H1 (cell line): ENCODE data around the gene S100A4. TPM values are rescaled to one million over a fixed set of nuclear protein-coding genes. Genes with fewer than 3 reads are reported as not detected.
"Not testable (repeated sequence)": the region's sequence is repeated elsewhere in the genome, so short reads cannot be mapped to it uniquely, and the experiment has no call there.

Source experiments
- CTCF ChIA-PET: fragments of 300-600 bp; sonication (Branson Sonifier 250); formaldehyde crosslinking; loops from one replicate; lab custom pipeline; 2021; ENCODE audit not compliant: partially characterized antibody; lab: Charles Lee
- POLR2A ChIA-PET: fragments of 300-600 bp; sonication (Branson Sonifier 250); formaldehyde crosslinking; loops from one replicate; lab custom pipeline; 2021; ENCODE audit warnings: inconsistent platforms; ENCODE audit not compliant: partially characterized antibody; lab: Charles Lee
- DNase-seq, 2 experiments: peaks; one replicate each; pipeline versions ENCODE4 v3.0.0 to v3.0.0-alpha.2; 2010 to 2022; ENCODE audit warnings: low spot score in 2 of 2, low read depth in 1 of 2, mixed read lengths in 1 of 2
- FAIRE-seq: peaks from 2 replicates; lab custom pipeline; 2011; peaks lifted over from hg19 to GRCh38; lab: Jason Lieb, UNC
- H2AFZ ChIP-seq: 2 replicates; pipeline ENCODE4 v1.8.1; 2012; ENCODE audit warnings: low read length, inconsistent platforms
- H2AK5ac ChIP-seq: 2 replicates; pipeline ENCODE4 v1.6.1; 2013; ENCODE audit warnings: low read depth, low read length
- H2BK120ac ChIP-seq: replicated peaks from 2 replicates; pipeline ENCODE3; 2013; ENCODE audit warnings: low read depth, low read length, inconsistent platforms
- H2BK12ac ChIP-seq: 2 replicates; pipeline ENCODE4 v1.6.1; 2013; ENCODE audit warnings: low read depth, low read length
- H2BK15ac ChIP-seq: 2 replicates; pipeline ENCODE4 v1.6.1; 2013; ENCODE audit warnings: low read length
- H2BK20ac ChIP-seq: 2 replicates; pipeline ENCODE4 v1.6.1; 2013; ENCODE audit warnings: low read length
- H2BK5ac ChIP-seq: 2 replicates; pipeline ENCODE4 v1.6.1; 2013; ENCODE audit warnings: low read depth, low read length
- H3K14ac ChIP-seq: 2 replicates; pipeline ENCODE4 v1.6.1; 2013; ENCODE audit warnings: inconsistent platforms; ENCODE audit not compliant: insufficient read length
- H3K18ac ChIP-seq: 2 replicates; pipeline ENCODE4 v1.6.1; 2013; ENCODE audit warnings: low read length; ENCODE audit errors: extremely low read depth
- H3K23ac ChIP-seq: 2 replicates; pipeline ENCODE4 v1.6.1; 2013; ENCODE audit warnings: inconsistent platforms; ENCODE audit not compliant: insufficient read length
- H3K23me2 ChIP-seq: 2 replicates; pipeline ENCODE4 v1.6.1; 2013; ENCODE audit warnings: low read depth, low read length
- H3K27ac ChIP-seq: 2 replicates; pipeline ENCODE4 v1.6.1; 2011; ENCODE audit warnings: low read depth, low read length, inconsistent platforms
- H3K27me3 ChIP-seq, 4 experiments: replicated peaks in 1 of 4; 1 replicate in 1 of 4; 2 replicates in 3 of 4; pipeline versions ENCODE4 v1.6.1 to v1.8.1; 2011 to 2013; ENCODE audit warnings: low read length in 3 of 4, mild to moderate bottlenecking in 3 of 4, inconsistent platforms in 2 of 4, mixed read lengths in 2 of 4, moderate library complexity in 1 of 4; ENCODE audit not compliant: control insufficient read depth in 3 of 4, insufficient read depth in 3 of 4; ENCODE audit errors: extremely low read depth in 1 of 4
- H3K36me3 ChIP-seq, 4 experiments: 2 replicates each; pipeline versions ENCODE4 v1.6.1 to v1.8.1; 2011 to 2013; ENCODE audit warnings: mild to moderate bottlenecking in 4 of 4, low read length in 3 of 4, moderate library complexity in 2 of 4, control low read depth in 1 of 4, inconsistent platforms in 1 of 4; ENCODE audit not compliant: insufficient read depth in 4 of 4, control insufficient read depth in 2 of 4
- H3K4ac ChIP-seq: replicated peaks from 2 replicates; pipeline ENCODE3; 2013; ENCODE audit warnings: low read length, low read depth, mixed read lengths, inconsistent platforms; ENCODE audit not compliant: insufficient read length
- H3K4me1 ChIP-seq, 4 experiments: replicated peaks in 1 of 4; 1 replicate in 1 of 4; 2 replicates in 3 of 4; pipeline versions ENCODE4 v1.6.1 to v1.8.1; 2011 to 2013; ENCODE audit warnings: low read length in 3 of 4, inconsistent platforms in 2 of 4, mixed read lengths in 1 of 4; ENCODE audit not compliant: insufficient read depth in 4 of 4, control insufficient read depth in 3 of 4
- H3K4me2 ChIP-seq, 2 experiments: 2 replicates each; pipeline versions ENCODE4 v1.6.1 to v1.8.1; 2011 to 2013; ENCODE audit warnings: low read depth in 2 of 2, low read length in 2 of 2, control low read depth in 1 of 2, inconsistent platforms in 1 of 2, mild to moderate bottlenecking in 1 of 2; ENCODE audit not compliant: insufficient read depth in 1 of 2
- H3K4me3 ChIP-seq, 4 experiments: fragments of 200-600, 300-600 bp in 1 of 4; sonication (generic), shearing (Covaris generic), sonication (Bioruptor Twin) in 1 of 4; 2 replicates each; pipeline versions ENCODE4 v1.5.1 to v1.8.1; 2011 to 2016; ENCODE audit warnings: low read length in 4 of 4, low read depth in 3 of 4, control low read depth in 2 of 4, inconsistent platforms in 2 of 4, mild to moderate bottlenecking in 2 of 4, mixed read lengths in 1 of 4, moderate library complexity in 1 of 4; ENCODE audit not compliant: insufficient read depth in 2 of 4; ENCODE audit errors: extremely low read depth in 1 of 4
- H3K56ac ChIP-seq: replicated peaks from 2 replicates; pipeline ENCODE3; 2013; ENCODE audit warnings: low read depth, mild to moderate bottlenecking, mixed read lengths, low read length, inconsistent platforms; ENCODE audit not compliant: insufficient read length
- H3K79me1 ChIP-seq: 2 replicates; pipeline ENCODE4 v1.6.1; 2013; ENCODE audit warnings: low read depth, low read length, control low read depth
- H3K79me2 ChIP-seq, 2 experiments: 2 replicates each; pipeline versions ENCODE4 v1.6.1 to v1.8.1; 2012 to 2013; ENCODE audit warnings: low read length in 2 of 2, mild to moderate bottlenecking in 2 of 2, inconsistent platforms in 1 of 2; ENCODE audit not compliant: insufficient read depth in 2 of 2, control insufficient read depth in 1 of 2
- H3K9ac ChIP-seq, 4 experiments: replicated peaks in 1 of 4; 1 replicate in 1 of 4; 2 replicates in 3 of 4; pipeline versions ENCODE4 v1.6.1 to v1.8.1; 2011 to 2013; ENCODE audit warnings: low read depth in 3 of 4, low read length in 3 of 4, control low read depth in 2 of 4, mild to moderate bottlenecking in 2 of 4, moderate library complexity in 2 of 4, inconsistent platforms in 1 of 4; ENCODE audit errors: extremely low read depth in 1 of 4
- H3K9me3 ChIP-seq, 2 experiments: 2 replicates each; pipeline versions ENCODE4 v1.6.1 to v1.8.1; 2012 to 2013; ENCODE audit warnings: mild to moderate bottlenecking in 2 of 2, moderate library complexity in 2 of 2, control low read depth in 1 of 2, inconsistent platforms in 1 of 2, low read depth in 1 of 2, low read length in 1 of 2, mixed read lengths in 1 of 2; ENCODE audit not compliant: insufficient read depth in 2 of 2
- H4K20me1 ChIP-seq, 2 experiments: replicated peaks in 1 of 2; 2 replicates each; pipeline versions ENCODE3 to v1.8.1; 2011 to 2013; ENCODE audit warnings: inconsistent platforms in 2 of 2, low read length in 2 of 2, mild to moderate bottlenecking in 1 of 2; ENCODE audit not compliant: insufficient read depth in 2 of 2, control insufficient read depth in 1 of 2
- H4K5ac ChIP-seq: 2 replicates; pipeline ENCODE4 v1.6.1; 2013; ENCODE audit warnings: low read length, low read depth, mixed read lengths, inconsistent platforms; ENCODE audit not compliant: insufficient read length
- H4K8ac ChIP-seq: 2 replicates; pipeline ENCODE4 v1.8.0; 2013; ENCODE audit warnings: mild to moderate bottlenecking, moderate library complexity, low read length, inconsistent platforms; ENCODE audit not compliant: insufficient read depth; ENCODE audit errors: extremely low read depth
- H4K91ac ChIP-seq: replicated peaks from 2 replicates; pipeline ENCODE3; 2013; ENCODE audit warnings: low read length, mixed read lengths, inconsistent platforms; ENCODE audit not compliant: insufficient read length
- WGBS, 2 experiments: shearing (Covaris generic) in 1 of 2; methylation state at CpG; one replicate each; pipeline versions ENCODE4 v1.1.6 to v1.1.7; 2013 to 2015; ENCODE audit warnings: low lambda C conversion rate in 2 of 2, mixed read lengths in 2 of 2, inconsistent platforms in 1 of 2, low coverage in 1 of 2, missing lambda C conversion rate in 1 of 2; ENCODE audit not compliant: insufficient replicate concordance in 2 of 2, insufficient coverage in 1 of 2, insufficient read length in 1 of 2; ENCODE audit errors: extremely low coverage in 1 of 2, missing lambda C conversion rate in 1 of 2; 5-methylcytosine and 5-hydroxymethylcytosine counted together
- polyA plus RNA-seq, 7 experiments: library from polyadenylated mRNA; depleted of rRNA in 3 of 7; stranded (reverse) in 5 of 7; unstranded in 2 of 7; fragments of >200 nt in 5 of 7; fragments of 200-250 nt in 2 of 7; gene quantifications; 1 replicate in 5 of 7; 2 replicates in 1 of 7; 4 replicates in 1 of 7; pipeline versions ENCODE4 v1.2.1 to v1.2.3, GENCODE V29; 2011 to 2013; ENCODE audit warnings: missing spikeins in 2 of 7, mixed read lengths in 2 of 7
- total RNA-seq: library from RNA; stranded (reverse); fragmentation: NEBNext Ultra II Directional; extraction: Animal tissue kit (Norgen Biotek cat#: 25700); gene quantifications from 2 replicates; pipeline ENCODE4 v1.2.1, GENCODE V29; 2021

S100A4 gene
- total and polyA plus RNA-seq, 2 of the 8 experiments (the other 6 are each of a cell fraction or from before 2014, with no cell fraction given) = 36.3 to 85.4 TPM

- CTCF ChIA-PET, H3K9me3 ChIP-seq, H3K14ac ChIP-seq, H3K23me2 ChIP-seq, H2AFZ ChIP-seq, H4K8ac ChIP-seq, H3K9ac ChIP-seq, H4K20me1 ChIP-seq, FAIRE-seq, H4K91ac ChIP-seq, DNase-seq, H3K56ac ChIP-seq, H2BK20ac ChIP-seq, H3K23ac ChIP-seq, H2AK5ac ChIP-seq, H3K4me3 ChIP-seq, H2BK12ac ChIP-seq, H2BK15ac ChIP-seq, H3K79me2 ChIP-seq, H2BK5ac ChIP-seq, H2BK120ac ChIP-seq, H3K27ac ChIP-seq, H4K5ac ChIP-seq, H3K18ac ChIP-seq, H3K4me2 ChIP-seq, H3K4ac ChIP-seq, H3K36me3 ChIP-seq, H3K4me1 ChIP-seq, H3K27me3 ChIP-seq, H3K79me1 ChIP-seq: not testable (repeated sequence)
- POLR2A ChIA-PET = interaction anchor here (1.8 kb wide), 1 partner anchor 48 kb away, joined by 3 read pairs; the partner anchor contains the start of gene S100A6
- 69% methylated on average over 2 of the region's 3 CpGs; no CpG with 5 or more reads in 1 of the 2 experiments for WGBS, 2 experiments
Measured at GRCh38 chr1:153583514-153583913, 37.9 kb upstream of the S100A4 start.

GRCh38 chr1:153582836-153583235, 37.2 kb upstream of the S100A4 start:
- H3K36me3 ChIP-seq, H2BK120ac ChIP-seq, H3K18ac ChIP-seq, H2BK5ac ChIP-seq, H3K4ac ChIP-seq, DNase-seq, H2AK5ac ChIP-seq, H3K79me1 ChIP-seq, H3K4me1 ChIP-seq, H3K4me2 ChIP-seq, H4K20me1 ChIP-seq, H4K8ac ChIP-seq, CTCF ChIA-PET, H3K56ac ChIP-seq, H3K79me2 ChIP-seq, H3K4me3 ChIP-seq, H3K23me2 ChIP-seq, H4K5ac ChIP-seq, H2BK20ac ChIP-seq, H3K9me3 ChIP-seq, H3K14ac ChIP-seq, H2BK15ac ChIP-seq, H3K9ac ChIP-seq, H3K27me3 ChIP-seq, H3K23ac ChIP-seq, H4K91ac ChIP-seq, FAIRE-seq, H2BK12ac ChIP-seq, H2AFZ ChIP-seq, H3K27ac ChIP-seq, POLR2A ChIA-PET: not testable (repeated sequence)
- no CpG with 5 or more reads among the region's 34 CpGs for WGBS, 2 experiments
